ENCODE data around the gene COL23A1.

- TF ChIP-seq EZH2 (IDR thresholded peaks at IDR 0.05), result no peak
- no peak for TF ChIP-seq POLR2AphosphoS5 (IDR thresholded peaks at IDR 0.05; ENCODE audit: borderline replicate concordance, low read depth, low read length)
Measured at GRCh38 chr5:178499352-178499751, 90.8 kb downstream of the COL23A1 start.

Data from SK-N-MC (cell line).